ENCODE data around the gene MED13L. TPM values are rescaled to one million over a fixed set of nuclear protein-coding genes. Genes with fewer than 3 reads are reported as not detected.

MED13L gene
- total RNA-seq, 2 experiments from 2014 or later, result 39.5 to 41.8 TPM

- ATAC-seq, result no peak
- no peaks in the 10 kb centered on the region for H3K36me3 Mint-ChIP-seq (ENCODE audit: low read depth)
- H3K27me3 Mint-ChIP-seq, result no peaks in the 10 kb centered on the region
- intact Hi-C loops (cut with micrococcal nuclease), result no loop called here
- ChIA-PET CTCF (no interaction called here), POLR2A (no interaction called here)
- H3K4me1 Mint-ChIP-seq (ENCODE audit: low read depth), result peaks cover 54% of the 10 kb centered on the region
- no peak for DNase-seq
- no peak overlapping the region for H3K4me3 Mint-ChIP-seq
- peaks cover 2% of the 10 kb centered on the region for H3K9me3 Mint-ChIP-seq
- no peak overlapping the region for H3K27ac Mint-ChIP-seq
- TF ChIP-seq CTCF (IDR thresholded peaks at IDR 0.05), result no peak
Observed at GRCh38 chr12:116321913-116322312, 44.4 kb upstream of the MED13L start.

DNA sequence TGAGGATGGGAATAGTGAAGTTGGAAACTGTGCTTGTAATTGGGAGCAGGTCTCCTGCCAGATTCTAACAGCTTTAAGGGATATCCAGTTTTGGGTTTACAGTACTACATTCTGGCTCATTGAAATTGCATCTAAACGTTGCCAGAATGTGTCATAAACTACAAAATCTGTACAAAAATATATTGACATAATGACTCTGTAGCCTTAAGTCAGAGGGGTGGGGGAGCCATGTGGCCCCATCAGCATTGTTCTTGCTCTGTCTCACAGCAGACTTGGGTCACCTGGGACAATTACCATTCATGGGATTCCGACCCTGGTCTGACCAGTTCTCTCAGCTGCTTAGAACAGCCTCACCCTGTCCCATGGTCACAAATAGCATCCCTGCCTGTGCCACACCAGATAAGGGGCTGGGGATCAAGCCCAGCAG is 43.3 kb upstream of the MED13L start:
- Mint-ChIP-seq H3K36me3 (ENCODE audit: low read depth) (no peaks in the 10 kb centered on the region), H3K4me3 (no peak overlapping the region), H3K4me1 (ENCODE audit: low read depth) (peaks cover 58% of the 10 kb centered on the region), H3K27me3 (peaks cover 3% of the 10 kb centered on the region), H3K27ac (peak overlapping the region; percentile 93), H3K9me3 (peaks cover 2% of the 10 kb centered on the region)
- DNase-seq (no peak), ATAC-seq (no peak)
- ChIA-PET CTCF (no interaction called here), POLR2A (interaction anchor here (1.0 kb wide), 1 partner anchor 24 kb away, joined by 3 read pairs; no protein-coding TSS in a partner anchor)
- no peak for TF ChIP-seq CTCF (IDR thresholded peaks at IDR 0.05)
- intact Hi-C loops (cut with micrococcal nuclease), result no loop called here

GRCh38 chr12:116319898-116320621 is 42.6 kb upstream of the MED13L start:
- Mint-ChIP-seq H3K27me3 (peaks cover 3% of the 10 kb centered on the region), H3K4me3 (peak overlapping the region; percentile 43), H3K27ac (peak overlapping the region; percentile 93), H3K36me3 (ENCODE audit: low read depth) (no peaks in the 10 kb centered on the region), H3K4me1 (ENCODE audit: low read depth) (peaks cover 51% of the 10 kb centered on the region), H3K9me3 (peaks cover 2% of the 10 kb centered on the region)
- peak; percentile 79 for DNase-seq
- POLR2A ChIA-PET, result interaction anchor here (1.0 kb wide), 1 partner anchor 23 kb away, joined by 3 read pairs; no protein-coding TSS in a partner anchor
- intact Hi-C loops (cut with micrococcal nuclease), result no loop called here
- peak; percentile 81 for ATAC-seq
- TF ChIP-seq CTCF (IDR thresholded peaks at IDR 0.05), result no peak
- CTCF ChIA-PET, result no interaction called here

GRCh38 chr12:116319233-116319897 is 41.9 kb upstream of the MED13L start:
- intact Hi-C loops (cut with micrococcal nuclease), result no loop called here
- peak overlapping the region; percentile 93 for H3K27ac Mint-ChIP-seq
- no peak for TF ChIP-seq CTCF (IDR thresholded peaks at IDR 0.05)
- H3K9me3 Mint-ChIP-seq, result no peaks in the 10 kb centered on the region
- no peaks in the 10 kb centered on the region for H3K36me3 Mint-ChIP-seq (ENCODE audit: low read depth)
- no peak for DNase-seq
- peaks cover 46% of the 10 kb centered on the region for H3K4me1 Mint-ChIP-seq (ENCODE audit: low read depth)
- H3K27me3 Mint-ChIP-seq, result peaks cover 3% of the 10 kb centered on the region
- peak; percentile 20 for ATAC-seq
- CTCF ChIA-PET, result no interaction called here
- H3K4me3 Mint-ChIP-seq, result peak overlapping the region; percentile 43
- POLR2A ChIA-PET, result no interaction called here

- Mint-ChIP-seq H3K27ac (peak overlapping the region; percentile 19), H3K27me3 (peaks cover 3% of the 10 kb centered on the region), H3K4me3 (no peak overlapping the region), H3K4me1 (ENCODE audit: low read depth) (peaks cover 41% of the 10 kb centered on the region), H3K36me3 (ENCODE audit: low read depth) (no peaks in the 10 kb centered on the region), H3K9me3 (no peaks in the 10 kb centered on the region)
- ATAC-seq, result no peak
- no peak for DNase-seq
- TF ChIP-seq CTCF (IDR thresholded peaks at IDR 0.05), result no peak
- ChIA-PET CTCF (no interaction called here), POLR2A (no interaction called here)
- intact Hi-C loops (cut with micrococcal nuclease), result no loop called here
Observed at GRCh38 chr12:116318576-116319232, 41.2 kb upstream of the MED13L start.

Measured in activated CD8-positive, alpha-beta T cell treated with anti-CD3 and anti-CD28 coated beads for 36 hours (primary cell).